WTC11 (cell line): ENCODE results near the gene PRLR. TPM values are rescaled to one million over a fixed set of nuclear protein-coding genes. Genes with fewer than 3 reads are reported as not detected.

Experiments used
- ATAC-seq: fragments of 200-7000 bp; cut with Tn5 transposase; 2 replicates; pipeline ENCODE4 v1.10.0; 2021; ENCODE audit warnings: mild to moderate bottlenecking, moderate library complexity
- CTCF ChIA-PET: fragments of 300-600 bp; sonication (Branson Sonifier 250); formaldehyde crosslinking; loops from one replicate; lab custom pipeline; 2021; ENCODE audit warnings: antibody characterized with exemption; lab: Charles Lee
- POLR2A ChIA-PET: fragments of 350-600 bp; sonication (Branson Sonifier 250); formaldehyde crosslinking; loops from one replicate; lab custom pipeline; 2021; ENCODE audit warnings: antibody characterized with exemption; lab: Charles Lee
- DNase-seq: peaks from one replicate; pipeline ENCODE4 v3.0.0; 2021; ENCODE audit warnings: low spot score
- H3K27ac Mint-ChIP-seq: 2 replicates; pipeline ENCODE4 v1.8.0; 2021; ENCODE audit warnings: mixed read lengths
- H3K27me3 Mint-ChIP-seq: 2 replicates; pipeline ENCODE4 v1.8.0; 2021; ENCODE audit warnings: low read depth, mild to moderate bottlenecking, moderate library complexity, mixed read lengths
- H3K36me3 Mint-ChIP-seq: 2 replicates; pipeline ENCODE4 v1.8.0; 2021; ENCODE audit warnings: mixed read lengths
- H3K4me1 Mint-ChIP-seq: 2 replicates; pipeline ENCODE4 v1.8.0; 2022; ENCODE audit warnings: mixed read lengths
- H3K4me3 Mint-ChIP-seq: 2 replicates; pipeline ENCODE4 v1.8.0; 2021; ENCODE audit warnings: mild to moderate bottlenecking, moderate library complexity, mixed read lengths
- H3K9me3 Mint-ChIP-seq: 2 replicates; pipeline ENCODE4 v1.8.0; 2021; ENCODE audit warnings: mixed read lengths
- AR ChIP-seq: fragments of 250-450 bp; sonication (Bioruptor Pico); IDR thresholded peaks from 2 replicates; pipeline ENCODE4 v1.9.0; 2021; ENCODE audit warnings: mild to moderate bottlenecking
- CREB1 ChIP-seq: sonication (generic); formaldehyde crosslinking; IDR thresholded peaks from 2 replicates; pipeline ENCODE4 v1.8.0; 2023; ENCODE audit warnings: mild to moderate bottlenecking, missing genetic modification reagents
- EMX1 ChIP-seq: fragments of 250-450 bp; sonication (Bioruptor Pico); IDR thresholded peaks from 2 replicates; pipeline ENCODE4 v1.8.0; 2021; ENCODE audit warnings: mild to moderate bottlenecking
- ESRRA ChIP-seq: sonication (generic); formaldehyde crosslinking; IDR thresholded peaks from 2 replicates; pipeline ENCODE4 v1.8.1; 2022; ENCODE audit warnings: mild to moderate bottlenecking, missing genetic modification reagents, borderline replicate concordance
- FOXP4 ChIP-seq: sonication (generic); formaldehyde crosslinking; IDR thresholded peaks from 2 replicates; pipeline ENCODE4 v1.8.0; 2022; ENCODE audit warnings: mild to moderate bottlenecking, missing genetic modification reagents
- GTF2I ChIP-seq: fragments of 250-450 bp; sonication (Bioruptor Pico); conservative IDR thresholded peaks from 2 replicates; pipeline ENCODE4 v1.4.0; 2021; ENCODE audit warnings: mild to moderate bottlenecking
- HMGA2 ChIP-seq: fragments of 250-450 bp; sonication (Bioruptor Pico); IDR thresholded peaks from 2 replicates; pipeline ENCODE4 v1.4.0; 2021; ENCODE audit warnings: mild to moderate bottlenecking, moderate library complexity
- IRF2 ChIP-seq: sonication (generic); formaldehyde crosslinking; IDR thresholded peaks from 2 replicates; pipeline ENCODE4 v1.8.0; 2022; ENCODE audit warnings: low read depth, missing genetic modification reagents, borderline replicate concordance
- JAZF1 ChIP-seq: fragments of 250-450 bp; sonication (Bioruptor Pico); IDR thresholded peaks from 2 replicates; pipeline ENCODE4 v1.9.0; 2021; ENCODE audit warnings: moderate library complexity, mild to moderate bottlenecking, inconsistent platforms
- MXD4 ChIP-seq: fragments of 250-450 bp; sonication (Bioruptor Pico); IDR thresholded peaks from 2 replicates; pipeline ENCODE4 v1.8.0; 2021; ENCODE audit warnings: mild to moderate bottlenecking, moderate library complexity, borderline replicate concordance
- NFATC4 ChIP-seq: fragments of 250-450 bp; sonication (Bioruptor Pico); IDR thresholded peaks from 2 replicates; pipeline ENCODE4 v1.9.0; 2021; ENCODE audit warnings: mild to moderate bottlenecking
- NFYB ChIP-seq: sonication (generic); formaldehyde crosslinking; conservative IDR thresholded peaks from 2 replicates; pipeline ENCODE4 v1.8.0; 2022; ENCODE audit warnings: low read depth, missing genetic modification reagents
- SMAD4 ChIP-seq: sonication (generic); formaldehyde crosslinking; IDR thresholded peaks from 2 replicates; pipeline ENCODE4 v1.8.0; 2022; ENCODE audit warnings: mild to moderate bottlenecking, missing genetic modification reagents
- SOX15 ChIP-seq: fragments of 250-450 bp; sonication (Bioruptor Pico); IDR thresholded peaks from 2 replicates; pipeline ENCODE4 v1.9.0; 2021; ENCODE audit warnings: mild to moderate bottlenecking
- TEAD1 ChIP-seq: sonication (generic); formaldehyde crosslinking; IDR thresholded peaks from 2 replicates; pipeline ENCODE4 v1.8.0; 2022; ENCODE audit warnings: mild to moderate bottlenecking, missing genetic modification reagents
- ZNF416 ChIP-seq: fragments of 250-450 bp; sonication (Bioruptor Pico); IDR thresholded peaks from 2 replicates; pipeline ENCODE4 v1.9.0; 2021; ENCODE audit warnings: mild to moderate bottlenecking, inconsistent platforms
- ZNF423 ChIP-seq: fragments of 250-450 bp; sonication (Bioruptor Pico); IDR thresholded peaks from 2 replicates; pipeline ENCODE4 v2.1.2; 2022; ENCODE audit warnings: mild to moderate bottlenecking, moderate library complexity
- ZNF671 ChIP-seq: fragments of 250-450 bp; sonication (Bioruptor Pico); IDR thresholded peaks from 2 replicates; pipeline ENCODE4 v1.8.0; 2021; ENCODE audit warnings: mild to moderate bottlenecking
- ZSCAN18 ChIP-seq: fragments of 250-450 bp; sonication (Bioruptor Pico); IDR thresholded peaks from 2 replicates; pipeline ENCODE4 v2.1.2; 2022; ENCODE audit warnings: mild to moderate bottlenecking, moderate library complexity
- total RNA-seq: library from RNA; stranded (reverse); gene quantifications from 3 replicates; pipeline ENCODE4 v1.2.3, GENCODE V29; 2021
- TF ChIP-seq, protein P1 (sequence below): sonication (generic); formaldehyde crosslinking; IDR thresholded peaks from 2 replicates; pipeline ENCODE4 v1.8.0; 2022; ENCODE audit warnings: mild to moderate bottlenecking, missing genetic modification reagents
- TF ChIP-seq, protein P2 (sequence below): sonication (generic); formaldehyde crosslinking; IDR thresholded peaks from 2 replicates; pipeline ENCODE4 v1.8.1; 2023; ENCODE audit warnings: mild to moderate bottlenecking, missing genetic modification reagents, moderate library complexity
- TF ChIP-seq, protein P3 (sequence below): sonication (generic); formaldehyde crosslinking; IDR thresholded peaks from 2 replicates; pipeline ENCODE4 v1.8.1; 2023; ENCODE audit warnings: mild to moderate bottlenecking, missing genetic modification reagents
- TF ChIP-seq, protein P4 (sequence below): sonication (generic); formaldehyde crosslinking; IDR thresholded peaks from 2 replicates; pipeline ENCODE4 v1.8.1; 2022; ENCODE audit warnings: mild to moderate bottlenecking, moderate library complexity, missing genetic modification reagents
- TF ChIP-seq, protein P5 (sequence below): sonication (generic); formaldehyde crosslinking; IDR thresholded peaks from 2 replicates; pipeline ENCODE4 v1.8.0; 2022; ENCODE audit warnings: mild to moderate bottlenecking, missing genetic modification reagents

Gene PRLR
- total RNA-seq, 1 experiment from 2014 or later = 3.2 TPM

DNA sequence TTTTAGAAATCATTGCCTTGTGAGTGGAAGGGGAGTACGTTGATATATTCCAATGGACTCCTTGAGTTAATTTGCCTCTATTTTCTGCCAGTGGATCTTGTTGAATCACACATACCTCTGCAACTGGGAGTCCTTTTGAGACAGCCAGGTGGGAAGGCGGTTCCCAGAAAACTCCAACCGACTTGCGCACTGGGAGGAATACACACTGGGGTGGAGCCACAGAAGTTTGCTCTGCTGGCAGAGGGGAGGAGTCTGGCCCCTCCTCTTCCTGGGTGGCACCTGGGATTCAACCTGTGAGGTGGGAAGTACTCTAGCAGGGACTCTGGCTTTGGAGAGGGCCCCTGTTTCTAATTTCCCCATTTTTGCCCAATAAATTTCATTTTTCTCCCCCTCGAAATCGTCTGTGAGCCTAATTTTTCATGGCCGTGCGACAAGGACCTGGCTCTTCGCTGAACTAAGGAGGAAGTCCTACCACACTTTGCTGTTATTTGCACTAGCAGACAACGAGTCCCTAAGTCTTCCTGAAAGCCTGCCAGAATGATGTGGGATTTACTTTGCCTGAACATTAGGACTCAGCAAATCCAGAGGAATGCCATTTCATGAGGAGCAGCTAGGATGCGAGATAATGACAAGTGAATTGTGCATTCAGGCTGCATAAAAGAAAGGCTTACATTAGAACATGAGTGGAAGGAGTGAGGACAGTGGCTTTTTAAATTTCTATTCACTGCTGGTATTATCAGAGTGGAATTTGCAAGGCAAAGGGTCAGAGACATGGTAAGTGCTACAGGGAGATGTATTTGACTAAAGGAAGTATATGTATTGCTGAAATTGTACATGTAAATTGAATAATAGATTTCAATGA, 67.2 kb downstream of the PRLR start:
- Mint-ChIP-seq H3K4me3 (no peak overlapping the region), H3K27ac (no peak overlapping the region), H3K27me3 (peaks cover 3% of the 10 kb centered on the region), H3K9me3 (peaks cover 31% of the 10 kb centered on the region), H3K36me3 (peaks cover 8% of the 10 kb centered on the region), H3K4me1 (peaks cover 17% of the 10 kb centered on the region)
- DNase-seq (no peak), ATAC-seq (peak; percentile 73)
- CTCF ChIA-PET = no interaction called here
- POLR2A ChIA-PET = no interaction called here
- TF ChIP-seq EMX1 (CRISPR knock-in tag) (no peak), ZSCAN18 (CRISPR knock-in tag) (no peak), ESRRA (no peak), ZNF671 (no peak), HMGA2 (CRISPR knock-in tag) (no peak), ZNF423 (CRISPR knock-in tag) (no peak), GTF2I (CRISPR knock-in tag) (no peak), CREB1 (no peak)
- TF ChIP-seq, protein P1, sequence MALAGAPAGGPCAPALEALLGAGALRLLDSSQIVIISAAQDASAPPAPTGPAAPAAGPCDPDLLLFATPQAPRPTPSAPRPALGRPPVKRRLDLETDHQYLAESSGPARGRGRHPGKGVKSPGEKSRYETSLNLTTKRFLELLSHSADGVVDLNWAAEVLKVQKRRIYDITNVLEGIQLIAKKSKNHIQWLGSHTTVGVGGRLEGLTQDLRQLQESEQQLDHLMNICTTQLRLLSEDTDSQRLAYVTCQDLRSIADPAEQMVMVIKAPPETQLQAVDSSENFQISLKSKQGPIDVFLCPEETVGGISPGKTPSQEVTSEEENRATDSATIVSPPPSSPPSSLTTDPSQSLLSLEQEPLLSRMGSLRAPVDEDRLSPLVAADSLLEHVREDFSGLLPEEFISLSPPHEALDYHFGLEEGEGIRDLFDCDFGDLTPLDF (CRISPR knock-in tag) = no peak

GRCh38 chr5:35161652-35162273, 68.5 kb downstream of the PRLR start:
- Mint-ChIP-seq H3K4me1 (peaks cover 17% of the 10 kb centered on the region), H3K4me3 (no peak overlapping the region), H3K27me3 (peaks cover 9% of the 10 kb centered on the region), H3K9me3 (peaks cover 25% of the 10 kb centered on the region), H3K36me3 (no peaks in the 10 kb centered on the region), H3K27ac (no peak overlapping the region)
- CTCF ChIA-PET = interaction anchor here (0.9 kb wide), 1 partner anchor 158 kb away, joined by 3 read pairs; no protein-coding TSS in a partner anchor
- POLR2A ChIA-PET = no interaction called here
- DNase-seq (no peak), ATAC-seq (no peak)
- TF ChIP-seq, protein P2, sequence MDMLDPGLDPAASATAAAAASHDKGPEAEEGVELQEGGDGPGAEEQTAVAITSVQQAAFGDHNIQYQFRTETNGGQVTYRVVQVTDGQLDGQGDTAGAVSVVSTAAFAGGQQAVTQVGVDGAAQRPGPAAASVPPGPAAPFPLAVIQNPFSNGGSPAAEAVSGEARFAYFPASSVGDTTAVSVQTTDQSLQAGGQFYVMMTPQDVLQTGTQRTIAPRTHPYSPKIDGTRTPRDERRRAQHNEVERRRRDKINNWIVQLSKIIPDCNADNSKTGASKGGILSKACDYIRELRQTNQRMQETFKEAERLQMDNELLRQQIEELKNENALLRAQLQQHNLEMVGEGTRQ = no peak
- TF ChIP-seq AR (CRISPR knock-in tag) = no peak
- TF ChIP-seq, protein P3, sequence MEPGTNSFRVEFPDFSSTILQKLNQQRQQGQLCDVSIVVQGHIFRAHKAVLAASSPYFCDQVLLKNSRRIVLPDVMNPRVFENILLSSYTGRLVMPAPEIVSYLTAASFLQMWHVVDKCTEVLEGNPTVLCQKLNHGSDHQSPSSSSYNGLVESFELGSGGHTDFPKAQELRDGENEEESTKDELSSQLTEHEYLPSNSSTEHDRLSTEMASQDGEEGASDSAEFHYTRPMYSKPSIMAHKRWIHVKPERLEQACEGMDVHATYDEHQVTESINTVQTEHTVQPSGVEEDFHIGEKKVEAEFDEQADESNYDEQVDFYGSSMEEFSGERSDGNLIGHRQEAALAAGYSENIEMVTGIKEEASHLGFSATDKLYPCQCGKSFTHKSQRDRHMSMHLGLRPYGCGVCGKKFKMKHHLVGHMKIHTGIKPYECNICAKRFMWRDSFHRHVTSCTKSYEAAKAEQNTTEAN (CRISPR knock-in tag) = no peak
- TF ChIP-seq NFYB (CRISPR knock-in tag) = no peak
- TF ChIP-seq SOX15 (CRISPR knock-in tag) = no peak
- TF ChIP-seq, protein P4, sequence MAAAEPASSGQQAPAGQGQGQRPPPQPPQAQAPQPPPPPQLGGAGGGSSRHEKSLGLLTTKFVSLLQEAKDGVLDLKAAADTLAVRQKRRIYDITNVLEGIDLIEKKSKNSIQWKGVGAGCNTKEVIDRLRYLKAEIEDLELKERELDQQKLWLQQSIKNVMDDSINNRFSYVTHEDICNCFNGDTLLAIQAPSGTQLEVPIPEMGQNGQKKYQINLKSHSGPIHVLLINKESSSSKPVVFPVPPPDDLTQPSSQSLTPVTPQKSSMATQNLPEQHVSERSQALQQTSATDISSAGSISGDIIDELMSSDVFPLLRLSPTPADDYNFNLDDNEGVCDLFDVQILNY (CRISPR knock-in tag) = no peak
- TF ChIP-seq, protein P5, sequence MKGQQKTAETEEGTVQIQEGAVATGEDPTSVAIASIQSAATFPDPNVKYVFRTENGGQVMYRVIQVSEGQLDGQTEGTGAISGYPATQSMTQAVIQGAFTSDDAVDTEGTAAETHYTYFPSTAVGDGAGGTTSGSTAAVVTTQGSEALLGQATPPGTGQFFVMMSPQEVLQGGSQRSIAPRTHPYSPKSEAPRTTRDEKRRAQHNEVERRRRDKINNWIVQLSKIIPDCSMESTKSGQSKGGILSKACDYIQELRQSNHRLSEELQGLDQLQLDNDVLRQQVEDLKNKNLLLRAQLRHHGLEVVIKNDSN = no peak
- no peak for TF ChIP-seq MXD4 (CRISPR knock-in tag)
- TF ChIP-seq FOXP4 (CRISPR knock-in tag) = no peak
- no peak for TF ChIP-seq GTF2I (CRISPR knock-in tag)
- TF ChIP-seq JAZF1 (CRISPR knock-in tag) = no peak
- no peak for TF ChIP-seq NFATC4 (CRISPR knock-in tag)
- TF ChIP-seq TEAD1 (CRISPR knock-in tag) = no peak
- TF ChIP-seq ZNF416 (CRISPR knock-in tag) = no peak
- no peak for TF ChIP-seq IRF2 (CRISPR knock-in tag)
- no peak for TF ChIP-seq EMX1 (CRISPR knock-in tag)
- no peak for TF ChIP-seq SMAD4 (CRISPR knock-in tag)
